Bronchial epithelial cell (primary cell): ENCODE results near the gene RPS6KA2. TPM values are rescaled to one million over a fixed set of nuclear protein-coding genes. Genes with fewer than 3 reads are reported as not detected.

Experiments
- DNase-seq: peaks from one replicate; pipeline ENCODE4 v3.0.0-alpha.2; 2010; ENCODE audit warnings: low read depth
- FAIRE-seq: peaks from 2 replicates; lab custom pipeline; 2011; peaks lifted over from hg19 to GRCh38; lab: Jason Lieb, UNC
- H3K27me3 ChIP-seq: 2 replicates; pipeline ENCODE4 v1.5.1; 2011; ENCODE audit warnings: low read length; ENCODE audit not compliant: control insufficient read depth, insufficient read depth
- H3K36me3 ChIP-seq: 2 replicates; pipeline ENCODE4 v1.5.1; 2011; ENCODE audit warnings: low read length; ENCODE audit not compliant: control insufficient read depth, insufficient read depth
- H3K4me3 ChIP-seq: 2 replicates; pipeline ENCODE4 v1.5.1; 2011; ENCODE audit warnings: mild to moderate bottlenecking, low read depth, low read length, control low read depth
- total RNA-seq: library from RNA; depleted of rRNA; stranded (reverse); fragments of >200 nt; gene quantifications from 2 replicates; pipeline ENCODE4 v1.2.1, GENCODE V29; 2014
- TF ChIP-seq, protein P1 (sequence below): IDR thresholded peaks from 2 replicates; pipeline ENCODE4 v1.5.1; 2011; ENCODE audit warnings: mild to moderate bottlenecking, moderate library complexity, low read length, control low read depth, inconsistent platforms; ENCODE audit not compliant: insufficient read depth, severe bottlenecking

Gene RPS6KA2
- total RNA-seq, 1 donor from 2014 or later = 42.6 TPM

DNA sequence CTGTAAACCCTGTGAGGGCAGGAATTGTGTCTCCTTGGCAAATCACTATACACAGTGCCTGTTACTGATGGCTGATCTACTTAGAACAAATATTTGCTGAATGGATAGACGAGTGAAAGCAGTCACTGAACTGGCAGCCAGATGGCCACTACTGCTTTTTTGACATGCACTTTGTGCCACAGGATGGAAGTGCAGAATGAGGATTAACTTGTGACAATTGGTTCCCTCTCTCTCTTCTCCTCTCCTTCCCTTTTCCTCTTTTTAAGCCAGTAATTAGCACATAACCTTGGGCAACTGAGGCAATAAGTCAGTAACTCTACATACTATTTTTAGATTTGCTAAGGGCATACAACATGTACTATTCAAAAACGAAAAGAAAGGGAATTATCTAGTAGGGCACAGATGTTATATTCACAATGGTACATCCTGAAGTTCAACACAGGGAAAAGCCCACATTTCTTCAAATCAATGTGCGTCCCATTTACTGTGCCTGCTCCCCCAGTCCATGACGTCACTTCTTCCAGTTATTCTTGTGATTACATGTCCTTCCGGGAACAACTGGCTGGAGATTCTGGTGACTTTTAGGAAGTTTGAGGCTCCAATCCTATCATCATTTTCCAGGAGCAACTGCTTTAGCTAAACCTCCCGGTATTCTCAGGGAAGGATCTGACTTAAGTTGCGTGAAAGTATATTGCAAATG lies 17.0 kb upstream of the RPS6KA2 start:
- TF ChIP-seq, protein P1, sequence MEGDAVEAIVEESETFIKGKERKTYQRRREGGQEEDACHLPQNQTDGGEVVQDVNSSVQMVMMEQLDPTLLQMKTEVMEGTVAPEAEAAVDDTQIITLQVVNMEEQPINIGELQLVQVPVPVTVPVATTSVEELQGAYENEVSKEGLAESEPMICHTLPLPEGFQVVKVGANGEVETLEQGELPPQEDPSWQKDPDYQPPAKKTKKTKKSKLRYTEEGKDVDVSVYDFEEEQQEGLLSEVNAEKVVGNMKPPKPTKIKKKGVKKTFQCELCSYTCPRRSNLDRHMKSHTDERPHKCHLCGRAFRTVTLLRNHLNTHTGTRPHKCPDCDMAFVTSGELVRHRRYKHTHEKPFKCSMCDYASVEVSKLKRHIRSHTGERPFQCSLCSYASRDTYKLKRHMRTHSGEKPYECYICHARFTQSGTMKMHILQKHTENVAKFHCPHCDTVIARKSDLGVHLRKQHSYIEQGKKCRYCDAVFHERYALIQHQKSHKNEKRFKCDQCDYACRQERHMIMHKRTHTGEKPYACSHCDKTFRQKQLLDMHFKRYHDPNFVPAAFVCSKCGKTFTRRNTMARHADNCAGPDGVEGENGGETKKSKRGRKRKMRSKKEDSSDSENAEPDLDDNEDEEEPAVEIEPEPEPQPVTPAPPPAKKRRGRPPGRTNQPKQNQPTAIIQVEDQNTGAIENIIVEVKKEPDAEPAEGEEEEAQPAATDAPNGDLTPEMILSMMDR = no peak
- peaks cover 3% of the 10 kb centered on the region for H3K27me3 ChIP-seq
- H3K36me3 ChIP-seq = no peaks in the 10 kb centered on the region
- FAIRE-seq (no peak), DNase-seq (no peak)
- no peak overlapping the region for H3K4me3 ChIP-seq

DNA sequence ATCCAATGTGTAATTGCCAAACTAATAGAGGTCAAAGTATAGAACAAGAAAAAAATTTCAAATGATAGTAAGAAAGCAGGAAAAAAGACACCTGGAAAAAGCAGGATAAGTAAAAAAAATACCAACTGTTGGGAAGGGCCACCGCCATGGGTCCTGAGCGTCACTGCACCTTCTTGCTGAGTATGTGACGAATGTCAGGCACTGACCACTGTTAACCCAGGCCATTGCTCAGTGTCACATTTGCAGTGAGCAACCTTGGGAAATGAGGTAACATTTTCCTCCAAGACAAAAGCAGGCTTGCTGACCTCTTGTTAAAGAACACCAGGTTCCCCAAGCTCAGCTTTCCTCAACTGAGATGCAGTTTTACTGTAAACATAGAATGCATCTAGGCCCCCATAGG lies 15.6 kb upstream of the RPS6KA2 start:
- no peaks in the 10 kb centered on the region for H3K36me3 ChIP-seq
- H3K27me3 ChIP-seq = peaks cover 3% of the 10 kb centered on the region
- DNase-seq = no peak
- no peak overlapping the region for H3K4me3 ChIP-seq
- TF ChIP-seq, protein P1 = no peak
- FAIRE-seq = no peak

DNA sequence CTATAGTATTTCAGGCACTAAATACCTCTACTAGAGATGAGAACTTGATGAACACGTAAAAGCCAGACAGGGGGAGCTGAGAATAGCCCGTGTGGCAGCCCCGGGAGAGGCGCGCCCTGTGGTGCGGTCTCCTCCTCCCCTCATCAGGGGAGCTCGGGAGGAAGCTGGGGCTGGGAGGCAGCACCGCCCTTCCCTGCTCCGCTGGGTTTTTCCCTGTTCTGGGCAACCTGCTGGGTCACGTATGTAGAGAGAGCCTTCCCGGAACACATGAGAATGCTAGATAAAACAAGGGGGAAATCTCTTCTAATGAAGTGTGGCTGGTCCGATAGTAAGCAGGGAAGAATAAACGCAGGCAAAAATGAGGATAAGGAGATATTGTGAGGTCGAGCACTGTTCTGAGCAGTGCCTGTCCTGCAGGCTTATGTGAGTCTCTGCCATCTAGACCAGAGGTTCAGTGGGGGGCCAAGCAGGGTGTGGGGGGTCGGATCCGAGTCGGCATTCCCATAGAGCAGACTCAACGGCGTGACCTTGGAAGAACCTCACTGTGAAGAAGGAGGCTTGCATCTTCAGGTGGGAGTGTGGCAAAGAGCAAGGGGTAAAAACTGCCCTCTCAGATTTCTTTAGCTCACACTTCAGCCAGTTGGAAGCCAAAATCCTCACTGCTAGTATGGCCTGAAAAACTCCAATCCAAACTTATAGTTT lies 13.4 kb upstream of the RPS6KA2 start:
- FAIRE-seq = no peak
- TF ChIP-seq, protein P1 = no peak
- no peaks in the 10 kb centered on the region for H3K36me3 ChIP-seq

DNA sequence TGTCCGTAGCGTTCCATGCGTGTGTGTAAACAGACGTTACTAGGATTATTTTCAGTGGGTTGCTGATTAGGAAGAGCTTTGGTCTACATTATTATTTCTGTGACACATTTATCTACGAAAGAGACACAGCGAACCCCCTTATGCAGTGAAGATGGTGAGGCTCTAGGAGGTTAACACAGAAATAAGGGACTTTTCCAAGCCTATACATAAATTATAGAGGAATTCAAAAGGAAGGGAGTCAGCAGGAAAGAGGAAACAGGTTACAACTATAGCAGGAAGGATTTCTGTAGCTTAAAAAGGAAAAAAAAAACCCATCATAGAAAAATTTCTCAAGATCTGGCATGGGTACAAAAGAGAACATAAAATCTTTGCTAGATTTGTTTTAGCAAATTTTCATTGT lies 12.9 kb upstream of the RPS6KA2 start:
- TF ChIP-seq, protein P1 = no peak
- no peaks in the 10 kb centered on the region for H3K36me3 ChIP-seq
- peaks cover 3% of the 10 kb centered on the region for H3K27me3 ChIP-seq
- FAIRE-seq (no peak), DNase-seq (no peak)
- no peak overlapping the region for H3K4me3 ChIP-seq

More for the DNA sequence above, 13.4 kb upstream of the RPS6KA2 start:
- peaks cover 3% of the 10 kb centered on the region for H3K27me3 ChIP-seq
- DNase-seq = peak; percentile 56
- no peak overlapping the region for H3K4me3 ChIP-seq

DNA sequence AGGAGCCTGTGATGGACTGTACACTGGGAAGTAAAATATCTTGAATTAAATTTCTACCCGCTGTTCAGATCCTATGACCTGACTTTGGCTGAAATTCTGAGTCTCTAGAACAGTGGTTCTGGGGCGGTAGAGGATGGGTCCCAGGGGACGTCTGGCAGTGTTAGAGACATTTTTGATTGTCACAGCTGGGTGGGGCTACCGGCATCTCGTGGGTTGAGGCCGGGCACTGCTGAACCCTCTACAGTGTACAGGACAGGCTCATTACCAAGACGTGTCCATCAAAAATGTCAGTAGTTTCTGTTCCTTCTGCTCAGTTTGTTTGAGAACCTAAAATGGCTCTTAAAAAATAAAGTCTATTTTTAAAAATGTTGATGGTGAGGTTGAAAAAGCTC lies 11.5 kb upstream of the RPS6KA2 start:
- DNase-seq (no peak), FAIRE-seq (no peak)
- Histone ChIP-seq H3K36me3 (no peaks in the 10 kb centered on the region), H3K4me3 (no peak overlapping the region), H3K27me3 (peaks cover 3% of the 10 kb centered on the region)
- TF ChIP-seq, protein P1 = no peak
